ENCODE data around the gene CUL9.
A peak's percentile ranks its signal among the peaks of the same experiment; 100 is the strongest.

The CUL9 gene

GRCh38 chr6:43268355-43268700 is 86.3 kb downstream of the CUL9 start:
- DNase-seq (ENCODE audit: low read depth): no peak
- H3K4me3 ChIP-seq (ENCODE audit: low read depth, low read length): no peak overlapping the region
- no peak for TF ChIP-seq CTCF (conservative IDR thresholded peaks at IDR 0.05; ENCODE audit: low read depth, low read length)

GRCh38 chr6:43268782-43269272 is 86.8 kb downstream of the CUL9 start:
- TF ChIP-seq CTCF (conservative IDR thresholded peaks at IDR 0.05; ENCODE audit: low read depth, low read length): no peak
- H3K4me3 ChIP-seq (ENCODE audit: low read depth, low read length): no peak overlapping the region
- no peak for DNase-seq (ENCODE audit: low read depth)

GRCh38 chr6:43269273-43270007 is 87.4 kb downstream of the CUL9 start:
- TF ChIP-seq CTCF (conservative IDR thresholded peaks at IDR 0.05; ENCODE audit: low read depth, low read length): no peak
- no peak for DNase-seq (ENCODE audit: low read depth)
- peak overlapping the region; percentile 29 for H3K4me3 ChIP-seq (ENCODE audit: low read depth, low read length)

GRCh38 chr6:43271103-43271815 is 89.3 kb downstream of the CUL9 start:
- DNase-seq (ENCODE audit: low read depth): no peak
- no peak overlapping the region for H3K4me3 ChIP-seq (ENCODE audit: low read depth, low read length)

GRCh38 chr6:43271944-43272343 is 89.9 kb downstream of the CUL9 start:
- DNase-seq (ENCODE audit: low read depth): no peak
- no peak for TF ChIP-seq CTCF (conservative IDR thresholded peaks at IDR 0.05; ENCODE audit: low read depth, low read length)
- H3K4me3 ChIP-seq (ENCODE audit: low read depth, low read length): no peak overlapping the region

More at GRCh38 chr6:43271103-43271815, 89.3 kb downstream of the CUL9 start:
- no peak for TF ChIP-seq CTCF (conservative IDR thresholded peaks at IDR 0.05; ENCODE audit: low read depth, low read length)

GRCh38 chr6:43273707-43274106 is 91.7 kb downstream of the CUL9 start:
- DNase-seq (ENCODE audit: low read depth): no peak

More at GRCh38 chr6:43273707-43274106, 91.7 kb downstream of the CUL9 start:
- TF ChIP-seq CTCF (conservative IDR thresholded peaks at IDR 0.05; ENCODE audit: low read depth, low read length): no peak
- H3K4me3 ChIP-seq (ENCODE audit: low read depth, low read length): no peak overlapping the region
